T-helper 2 cell treated with Interferon-gamma antibody and Interleukin-4, amounts not matched to agents 100 ng/mL and 5 ng/mL, for 36 hours (primary cell): Measurements from ENCODE around the gene LAMTOR4. TPM values are rescaled to one million over a fixed set of nuclear protein-coding genes. Genes with fewer than 3 reads are reported as not detected.

ENCODE experiments used
- intact Hi-C: fragments of 100-400 bp; cut with micrococcal nuclease; formaldehyde crosslinking; loops from one replicate; pipeline ENCODE4 v1.15.1; 2023
- total RNA-seq: library from RNA; stranded (reverse); gene quantifications from 2 replicates; pipeline ENCODE4 v1.2.3, GENCODE V29; 2022

LAMTOR4 gene
- total RNA-seq, 1 donor from 2014 or later: 155 TPM

DNA sequence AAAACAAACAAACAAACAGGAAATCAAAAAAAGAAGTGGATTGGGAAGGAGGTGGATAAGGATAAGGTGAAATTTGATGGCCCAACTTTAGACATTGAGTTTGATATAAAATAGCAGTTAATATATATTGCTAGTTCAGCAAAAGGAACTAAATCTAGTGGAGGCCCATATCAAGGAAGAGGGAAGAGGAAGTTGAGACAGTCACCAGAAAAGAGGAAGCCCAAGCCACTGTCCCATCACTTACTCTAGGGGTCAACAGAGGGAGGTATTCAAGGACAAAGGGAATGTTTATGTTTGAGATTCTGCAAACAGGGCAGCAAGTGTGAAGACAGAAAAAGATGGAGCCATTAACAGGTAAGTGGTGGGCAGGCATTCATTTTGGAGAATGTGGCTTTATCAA is 3.7 kb downstream of the LAMTOR4 start:
- intact Hi-C loops: no loop called here

DNA sequence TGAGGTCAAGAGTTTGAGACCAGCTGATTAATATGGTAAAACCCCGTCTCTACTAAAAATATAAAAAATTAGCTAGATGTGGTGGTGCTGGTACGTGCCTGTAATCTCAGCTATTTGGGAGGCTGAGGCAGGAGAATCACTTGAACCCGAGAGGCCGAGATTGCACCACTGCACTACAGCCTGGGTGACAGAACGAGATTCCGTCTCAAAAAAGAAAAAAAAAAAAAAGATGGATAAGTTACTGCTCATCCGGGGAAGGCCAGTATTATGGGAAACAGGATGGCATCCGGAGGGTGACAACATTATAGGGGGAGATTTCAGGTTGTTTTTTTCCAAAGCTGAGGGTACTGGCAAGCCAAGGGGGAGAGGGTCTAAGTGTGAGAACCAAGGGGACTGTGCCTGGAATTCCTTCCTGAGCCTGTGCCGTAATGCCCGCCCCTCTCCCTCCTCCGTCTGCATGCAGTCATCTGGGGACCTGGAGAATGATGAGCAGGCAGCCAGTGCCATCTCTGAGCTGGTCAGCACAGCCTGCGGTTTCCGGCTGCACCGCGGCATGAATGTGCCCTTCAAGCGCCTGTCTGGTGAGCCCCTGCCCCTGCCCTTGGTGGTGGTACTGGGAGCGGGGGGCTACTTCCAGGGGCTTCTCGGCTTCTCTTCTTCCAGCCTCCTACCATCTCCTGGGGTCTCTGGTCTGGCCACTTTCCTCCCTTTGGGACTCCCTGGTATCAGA is 4.4 kb downstream of the LAMTOR4 start:
- intact Hi-C loops: no loop called here

DNA sequence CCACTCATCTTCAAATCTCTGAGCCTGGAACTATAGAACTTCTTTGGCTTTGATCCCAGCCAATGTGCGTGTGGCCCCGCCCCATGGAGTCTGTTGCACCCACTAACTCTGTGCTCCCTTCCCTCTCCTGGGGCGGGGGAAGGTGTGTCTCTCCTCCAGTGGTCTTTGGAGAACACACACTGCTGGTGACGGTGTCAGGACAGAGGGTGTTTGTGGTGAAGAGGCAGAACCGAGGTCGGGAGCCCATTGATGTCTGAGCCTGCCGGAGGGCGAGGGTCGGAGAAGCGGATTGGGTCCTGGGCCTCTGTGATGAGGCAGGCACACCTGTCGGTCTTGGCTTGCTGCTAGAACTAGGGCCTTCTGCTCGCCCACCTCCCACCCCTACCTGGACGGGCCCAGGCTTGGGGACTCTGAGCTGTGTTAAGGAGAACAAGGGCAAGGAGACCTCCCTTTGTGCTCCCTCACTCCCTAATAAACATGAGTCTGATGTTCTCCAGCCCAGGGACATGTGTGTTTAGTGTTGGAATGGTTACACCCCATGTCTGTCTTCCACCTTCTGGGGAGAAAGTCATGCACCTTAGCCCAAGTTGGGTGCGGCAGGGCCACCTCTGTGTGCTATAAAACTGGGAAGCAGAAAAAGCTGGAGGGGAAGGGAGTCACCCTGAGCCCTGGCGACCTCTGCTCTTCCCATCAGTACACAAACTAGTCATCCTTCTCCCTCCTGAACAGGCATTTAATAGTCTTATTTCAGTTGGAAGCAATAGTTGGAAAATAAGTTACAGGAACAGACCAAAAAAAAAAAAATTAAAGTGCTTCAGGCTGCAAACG is 5.2 kb downstream of the LAMTOR4 start:
- intact Hi-C loops: no loop called here

DNA sequence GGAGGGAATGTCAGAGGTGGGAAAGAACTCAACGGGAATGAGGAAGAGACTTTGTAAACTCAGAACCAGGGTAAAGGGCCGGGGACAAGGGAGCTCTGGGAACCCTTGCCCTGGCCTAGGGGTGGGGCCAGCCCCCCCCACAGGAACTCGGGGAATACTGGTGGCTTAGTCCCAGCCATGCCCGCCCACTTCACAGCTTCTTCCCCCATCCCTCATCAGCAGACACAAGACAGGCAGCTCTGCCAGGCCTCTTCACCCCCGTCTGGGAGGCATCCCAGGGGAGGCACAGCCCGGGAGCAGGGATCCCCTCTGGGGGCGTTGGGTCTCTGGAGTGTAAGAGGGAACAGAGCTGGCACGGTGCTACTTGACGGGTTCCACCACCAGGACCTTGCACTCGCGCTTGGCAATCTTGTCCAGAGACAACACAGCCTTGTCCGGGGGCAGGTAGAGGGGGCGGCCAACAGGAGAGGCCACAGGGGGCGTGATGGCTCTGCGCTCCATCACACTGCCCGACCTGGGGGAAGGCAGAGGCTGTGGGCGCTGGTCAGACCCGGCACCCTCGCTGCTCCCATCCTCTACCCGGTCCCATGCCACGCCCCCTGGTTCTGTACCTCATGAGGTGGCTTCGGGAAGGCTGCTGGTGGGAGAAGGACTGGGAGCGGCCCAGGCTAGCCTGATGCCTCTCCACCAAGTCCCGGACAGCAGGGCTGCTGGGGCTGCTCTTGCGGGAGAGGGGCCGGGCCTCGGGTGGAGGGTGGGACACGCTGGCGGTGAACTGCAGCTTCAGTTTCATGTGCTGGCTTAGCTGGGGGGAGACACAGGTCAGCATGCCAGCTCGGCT is 6.2 kb downstream of the LAMTOR4 start:
- intact Hi-C loops: loop anchor here (5.0 kb wide), 1 partner anchor 52 kb away; no protein-coding TSS in a partner anchor

DNA sequence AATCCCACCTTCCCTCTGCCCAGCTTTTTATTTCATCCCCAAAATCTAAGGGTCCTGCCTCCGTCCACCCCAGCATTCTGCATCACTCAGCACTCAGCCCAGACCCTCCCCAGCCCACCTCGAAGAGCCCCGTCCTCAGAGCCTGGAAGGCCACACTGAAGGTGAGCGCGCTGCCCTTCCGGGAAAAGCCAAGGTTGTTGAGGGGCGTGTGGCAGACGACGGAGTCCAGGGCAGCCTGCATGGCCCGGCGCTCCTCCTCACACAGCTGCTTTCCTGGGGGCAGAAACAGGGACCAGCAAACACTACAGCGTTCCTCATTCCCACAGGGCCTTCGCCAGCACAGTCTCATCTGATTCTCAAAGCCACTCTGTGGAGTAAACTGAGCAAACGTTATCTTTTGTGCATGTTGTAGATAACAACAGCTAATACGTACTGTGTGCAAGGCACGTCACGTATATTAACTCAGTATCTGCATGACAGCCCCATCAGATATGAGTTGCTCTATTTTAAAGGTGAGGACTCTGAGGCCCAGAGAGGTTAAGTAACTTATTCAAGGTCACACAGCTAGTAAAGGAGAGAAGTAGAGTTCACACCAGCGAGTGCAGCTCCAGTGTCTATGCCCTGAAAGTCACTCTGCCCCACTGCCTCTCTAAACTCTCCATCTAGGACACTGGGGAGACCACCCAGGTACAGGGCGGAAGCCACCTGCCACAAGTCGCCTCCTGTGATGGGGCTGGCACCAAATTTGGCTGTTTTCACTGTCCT is 7.0 kb downstream of the LAMTOR4 start:
- intact Hi-C loops: loop anchor here (5.0 kb wide), 1 partner anchor 52 kb away; no protein-coding TSS in a partner anchor

DNA sequence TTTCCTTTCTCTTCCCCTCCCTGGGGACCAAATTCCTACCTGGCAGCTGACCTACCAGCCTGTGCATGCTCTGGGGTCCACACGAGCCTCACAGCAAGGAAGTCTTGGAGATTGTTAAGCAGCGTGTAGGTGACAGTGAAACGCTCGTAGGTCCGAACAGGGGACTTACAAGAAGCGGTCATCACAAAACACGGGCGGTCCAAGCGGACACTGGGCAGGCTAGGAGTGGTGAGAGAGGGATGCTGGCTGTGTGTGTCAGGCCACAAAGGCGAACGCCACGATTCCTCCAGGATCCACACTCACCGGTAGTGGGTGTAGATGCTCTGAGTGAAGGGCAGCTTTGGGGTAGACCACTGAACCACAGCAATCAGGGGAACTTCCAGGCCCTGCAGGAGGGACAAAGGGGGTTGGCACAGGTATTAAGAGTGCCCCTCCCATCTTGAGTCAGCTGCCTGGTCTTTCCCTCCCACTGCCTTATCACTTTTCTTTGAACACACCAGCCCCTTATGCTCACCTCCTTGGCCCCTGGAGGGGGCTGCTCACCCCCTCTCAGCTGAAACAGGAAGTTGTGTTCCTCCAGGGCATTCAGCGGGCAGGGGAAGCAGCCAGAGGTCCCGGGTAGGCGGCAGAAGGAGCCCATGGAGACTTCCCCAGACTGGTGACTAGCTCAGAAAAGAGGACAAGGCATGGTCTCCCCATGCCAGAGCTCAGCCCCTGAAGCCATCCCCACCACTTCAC is 7.8 kb downstream of the LAMTOR4 start:
- intact Hi-C loops: loop anchor here (5.0 kb wide), 1 partner anchor 51 kb away; no protein-coding TSS in a partner anchor

DNA sequence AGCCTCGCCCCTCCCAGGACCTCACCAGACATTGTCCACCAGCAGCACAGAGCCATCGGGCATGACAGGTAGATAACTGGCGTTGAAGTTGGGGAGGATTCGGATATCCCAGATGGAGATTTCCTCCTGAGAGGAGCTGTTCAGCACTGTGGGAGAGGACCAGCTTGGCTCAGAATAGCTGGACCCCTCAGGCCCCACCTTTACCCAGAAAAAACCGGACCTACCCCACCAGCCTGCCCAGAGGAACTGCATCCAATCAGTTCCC is 8.3 kb downstream of the LAMTOR4 start:
- intact Hi-C loops: loop anchor here (5.0 kb wide), 1 partner anchor 50 kb away; no protein-coding TSS in a partner anchor

DNA sequence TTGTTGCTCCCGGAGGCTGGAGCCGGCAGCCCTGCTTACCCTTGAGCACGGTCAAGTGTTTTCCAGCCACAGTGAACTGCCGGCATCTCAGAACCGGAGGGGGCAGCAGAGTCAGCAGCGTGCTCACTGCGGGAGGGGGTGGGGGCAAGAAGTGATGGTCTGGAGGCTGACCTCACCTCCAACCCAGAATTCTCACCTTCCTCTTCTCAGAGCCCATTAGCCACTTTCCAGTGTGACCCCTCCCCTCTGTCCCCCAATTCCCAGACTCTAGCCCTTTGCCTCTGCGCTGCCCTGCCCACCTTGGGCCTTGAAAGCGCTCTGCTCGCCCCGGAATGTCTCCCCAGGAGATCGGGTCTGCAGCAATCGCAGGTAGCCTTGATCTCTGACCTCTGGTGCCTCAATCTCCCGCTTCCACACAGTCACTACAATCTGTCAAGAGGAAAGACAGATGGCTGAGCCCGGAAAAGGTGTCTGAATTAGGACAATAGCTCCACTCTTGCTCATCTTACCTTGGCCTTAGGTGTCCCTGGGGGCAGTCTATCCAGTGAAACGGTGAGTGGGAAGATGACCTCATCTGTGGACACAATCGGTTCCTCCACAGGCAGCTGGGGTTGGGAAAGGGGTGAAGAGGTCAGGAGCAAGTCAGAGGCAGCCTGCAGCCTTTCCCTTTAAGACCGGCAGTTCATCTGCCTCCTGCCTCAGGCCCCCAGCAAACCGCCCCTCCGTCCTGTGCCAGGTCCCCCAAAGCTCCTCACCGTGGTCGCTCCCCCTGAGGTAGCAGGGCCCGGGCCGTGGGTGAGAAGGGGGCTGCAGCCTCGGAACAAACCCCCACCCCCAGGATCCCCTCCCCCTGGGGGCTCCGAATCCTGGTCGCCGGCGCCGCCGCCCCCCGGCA is 8.9 kb downstream of the LAMTOR4 start:
- intact Hi-C loops: loop anchor here (1.0 to 5.0 kb wide), 2 partner anchors 9 to 50 kb away; partner anchors contain the start of gene LAMTOR4

DNA sequence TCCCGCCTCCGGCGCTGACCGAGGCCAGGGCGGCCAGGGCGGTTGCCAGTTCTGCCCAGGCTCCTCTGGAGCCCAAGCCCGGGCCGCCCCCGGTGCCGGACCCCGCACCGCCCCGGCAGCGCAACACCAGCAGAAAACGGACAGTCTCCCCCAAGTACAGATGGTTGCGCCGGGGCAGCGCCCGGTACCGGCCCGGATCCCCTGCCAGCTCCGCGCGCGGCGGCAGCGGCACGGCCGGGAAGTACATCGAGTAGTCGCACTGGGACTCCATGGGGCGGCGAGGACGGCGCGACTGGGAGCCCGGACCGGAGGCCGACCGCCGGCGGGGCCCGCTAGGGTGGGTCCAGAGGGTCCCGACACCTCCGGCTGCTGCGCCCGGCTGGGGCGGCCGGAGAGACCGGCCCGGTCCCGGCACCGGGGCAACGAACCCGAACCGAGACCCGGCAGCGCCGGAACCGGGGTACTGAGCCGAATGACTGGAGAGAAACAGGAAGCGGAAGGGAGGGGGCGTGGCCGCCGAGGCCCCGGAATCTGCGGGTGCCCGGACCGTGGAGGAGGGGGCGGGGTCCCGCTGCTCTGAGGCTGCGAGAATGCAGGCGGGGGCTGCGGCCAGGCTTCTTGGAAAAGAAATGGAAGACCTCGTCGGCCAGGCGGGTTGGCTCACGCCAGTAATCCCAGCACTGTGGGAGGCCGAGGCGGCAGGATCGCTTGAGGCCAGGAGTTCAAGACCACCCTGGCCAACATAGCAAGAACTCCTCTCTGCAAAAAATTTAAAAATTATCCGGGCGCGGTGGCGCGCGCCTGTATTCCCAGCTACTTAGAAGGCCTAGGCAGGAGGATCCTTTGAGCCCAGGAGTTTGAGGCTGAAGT is 9.7 kb downstream of the LAMTOR4 start, which contains the start of gene TRAPPC14:
TRAPPC14 (minus strand) TSS at position 495 of the 870 bp plus-strand sequence; CDS start at position 271, 224 bp downstream.
- intact Hi-C loops: loop anchor here (1.0 to 5.0 kb wide), 2 partner anchors 10 to 49 kb away; partner anchors contain the start of gene LAMTOR4

DNA sequence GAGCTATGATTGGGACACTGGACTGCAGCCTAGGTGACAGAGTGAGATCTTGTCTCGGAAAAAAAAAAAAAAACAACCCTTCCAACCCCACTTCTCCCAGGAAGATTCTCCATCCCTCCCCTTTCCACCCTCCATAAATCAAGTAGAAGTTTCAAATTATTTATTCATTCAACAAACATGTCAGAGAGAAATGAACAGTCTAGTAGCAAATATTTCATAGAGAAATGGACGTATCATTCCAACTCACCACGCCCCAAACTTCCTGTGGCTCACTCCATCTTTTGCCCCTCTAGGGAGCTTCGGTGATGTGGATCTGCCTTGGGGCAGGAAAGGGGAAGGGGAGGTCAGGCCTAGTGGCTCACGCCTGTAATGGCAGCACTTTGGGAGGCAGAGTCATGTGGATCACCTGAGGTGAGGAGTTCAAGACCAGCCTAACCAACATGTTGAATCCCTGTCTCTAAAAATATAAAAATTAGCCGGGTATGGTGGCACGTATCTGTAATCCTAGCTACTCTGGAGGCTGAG is 10.4 kb downstream of the LAMTOR4 start:
- intact Hi-C loops: loop anchor here (5.0 kb wide), 1 partner anchor 48 kb away; no protein-coding TSS in a partner anchor

DNA sequence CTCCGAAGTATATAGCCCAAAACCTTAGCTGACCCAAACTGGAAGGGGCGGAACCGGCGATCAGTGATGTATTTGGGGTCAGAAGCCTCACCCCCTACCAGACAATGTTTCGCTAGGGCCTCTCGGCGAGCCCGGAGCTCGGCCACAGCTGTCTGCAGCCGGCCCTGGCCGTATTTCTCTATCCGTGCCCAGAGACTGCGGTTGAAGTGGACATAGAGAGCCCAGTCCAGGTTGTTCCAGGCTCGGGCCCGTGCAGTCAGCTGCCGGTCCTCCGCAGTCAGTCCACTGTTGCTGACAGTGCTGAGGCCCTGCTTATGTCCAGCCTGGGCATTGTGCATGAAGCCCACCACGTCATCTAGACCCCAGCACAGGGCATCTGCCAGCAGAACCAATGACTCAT is 11.3 kb downstream of the LAMTOR4 start:
- intact Hi-C loops: no loop called here

DNA sequence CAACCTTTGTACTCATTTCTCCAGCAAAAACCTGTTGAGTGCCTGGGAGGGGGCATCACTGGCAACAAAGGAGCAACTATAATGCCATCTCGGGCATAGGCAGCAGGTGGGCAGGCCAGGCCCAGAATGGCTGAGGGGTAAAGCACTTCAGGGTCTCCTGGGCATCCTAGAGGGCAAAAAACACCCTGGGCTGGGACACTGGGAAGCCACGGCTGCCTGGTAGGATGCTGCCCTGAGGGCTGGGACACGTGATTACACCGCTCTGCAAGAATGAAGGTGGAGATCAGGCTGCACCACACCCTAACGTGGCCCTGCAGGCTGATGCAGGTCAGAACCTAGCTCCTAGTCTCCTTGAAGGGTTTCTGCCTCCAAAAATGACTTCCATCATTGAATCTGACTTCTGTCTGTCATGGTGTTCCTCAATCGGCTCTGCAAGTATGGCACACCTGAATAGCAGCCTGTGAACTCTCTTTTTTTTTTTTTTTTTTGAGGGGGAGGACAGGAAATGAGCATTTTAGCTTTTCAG is 14.4 kb downstream of the LAMTOR4 start:
- intact Hi-C loops: no loop called here

DNA sequence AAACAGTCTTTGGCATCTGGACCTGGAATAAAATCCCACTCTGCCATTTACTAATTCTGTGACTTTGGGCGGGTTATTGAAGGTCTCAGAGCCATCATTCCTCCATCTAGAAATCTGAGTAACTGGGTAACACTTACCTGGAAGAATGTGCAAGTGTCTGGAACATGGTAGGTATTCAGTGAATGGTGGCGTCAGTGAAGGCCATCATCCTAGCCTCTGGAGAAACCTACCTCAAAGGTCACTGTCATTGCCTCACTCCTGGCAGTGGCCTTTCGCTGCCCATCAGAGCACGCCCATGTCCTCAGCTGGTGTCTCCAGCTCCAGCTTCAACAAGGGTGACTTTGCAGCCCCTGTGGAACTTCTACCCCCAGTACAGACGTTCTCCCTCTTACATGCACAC is 15.2 kb downstream of the LAMTOR4 start:
- intact Hi-C loops: no loop called here

DNA sequence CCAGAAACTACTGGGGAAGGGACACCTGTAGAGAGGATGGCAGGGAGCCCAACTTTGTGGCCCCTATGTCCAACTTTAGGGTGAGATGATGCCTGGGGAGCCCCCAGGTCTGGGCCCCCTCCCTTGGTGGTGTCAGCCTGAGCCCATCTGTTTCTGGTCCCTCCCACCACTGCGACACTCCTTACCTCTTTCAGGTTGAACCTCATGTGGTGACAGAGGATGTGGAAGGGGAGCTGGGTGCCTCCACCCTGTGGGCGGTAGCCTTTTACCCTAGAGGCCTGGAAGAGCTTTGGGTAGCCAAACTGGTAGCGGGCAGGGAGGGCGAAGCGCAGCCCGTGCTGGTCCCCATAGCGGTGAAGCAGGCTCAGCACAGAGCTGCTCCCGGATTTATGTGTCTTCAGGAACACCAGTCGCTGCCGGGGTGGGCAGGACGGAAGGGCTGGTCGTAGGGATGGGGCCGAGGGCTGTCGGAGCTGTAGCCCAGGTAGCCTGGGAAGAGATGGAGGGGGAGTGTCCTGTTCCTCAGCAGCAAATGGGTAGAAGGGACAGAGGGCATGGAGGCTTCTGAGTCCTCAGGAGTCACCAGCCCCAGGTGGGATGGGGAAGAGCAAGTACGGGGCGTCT is 17.7 kb downstream of the LAMTOR4 start:
- intact Hi-C loops: no loop called here

DNA sequence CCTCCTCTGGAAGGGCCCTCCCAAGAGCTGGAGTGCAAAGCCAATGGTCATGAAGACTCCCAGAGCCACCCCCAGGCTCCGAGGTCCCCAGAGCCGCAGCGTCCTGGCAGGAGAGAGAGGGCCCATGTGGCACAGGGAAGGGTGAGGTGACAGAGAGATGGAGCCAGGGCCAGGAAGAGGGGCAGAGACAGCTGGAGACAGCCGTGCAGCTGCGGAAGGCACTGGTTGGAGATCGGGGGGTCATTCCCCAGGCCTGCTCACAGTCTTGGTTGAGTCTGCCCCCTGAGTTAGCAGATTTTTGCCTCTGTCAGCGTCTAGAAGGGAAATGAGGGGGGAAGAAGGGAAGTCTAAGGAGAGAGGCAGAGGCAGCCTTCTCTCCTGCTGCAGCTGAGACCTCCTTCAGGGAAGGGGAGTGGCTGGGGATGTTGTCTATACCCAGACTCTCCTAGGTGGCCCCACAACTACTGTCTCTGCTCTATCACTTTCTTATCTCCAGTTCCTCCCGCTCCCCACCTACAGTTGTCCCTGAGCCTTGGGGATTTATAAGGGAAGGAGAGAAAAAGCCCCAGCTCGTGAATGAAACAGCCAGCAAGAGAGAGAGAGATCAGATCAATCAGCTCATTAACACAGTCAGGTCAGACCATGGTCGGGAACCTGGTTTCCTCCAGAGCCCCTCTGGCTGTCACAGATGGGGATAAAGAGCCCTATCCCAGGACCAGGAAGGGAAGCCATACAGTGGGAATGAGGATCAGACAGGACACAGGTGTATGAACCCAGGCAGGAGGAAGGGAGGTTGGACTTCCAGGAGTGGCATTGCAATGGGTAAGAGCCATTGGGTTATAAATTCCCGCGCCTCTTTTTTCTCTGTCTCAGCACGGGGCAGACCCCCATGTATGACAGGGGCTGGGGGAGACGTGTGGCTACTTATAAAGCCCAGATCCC is 18.5 kb downstream of the LAMTOR4 start:
- intact Hi-C loops: no loop called here

DNA sequence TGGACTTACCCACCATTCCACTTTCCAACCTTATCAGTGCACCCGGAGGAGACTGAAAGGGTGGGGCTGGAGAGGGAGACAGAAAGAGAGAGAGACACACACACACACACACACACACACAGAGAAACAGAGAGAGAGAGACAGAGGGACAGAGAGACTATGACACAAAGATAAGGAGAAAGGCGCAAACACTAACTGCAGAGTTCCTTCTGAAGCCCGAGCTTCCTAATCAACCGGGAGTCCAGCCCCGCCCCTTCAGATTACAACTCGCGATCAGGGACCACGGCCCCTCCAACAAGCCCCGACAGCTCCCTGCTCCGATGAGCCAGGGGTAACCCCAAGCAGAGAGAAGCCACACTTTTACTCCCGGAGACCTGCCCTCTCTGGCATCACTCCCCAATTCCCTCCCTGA is 19.2 kb downstream of the LAMTOR4 start:
- intact Hi-C loops: loop anchor here (1.0 kb wide), 1 partner anchor 9 kb away; the partner anchor contains the start of genes GPC2 and STAG3
